ENCODE results near the gene HIC1.

HIC1 gene

DNA sequence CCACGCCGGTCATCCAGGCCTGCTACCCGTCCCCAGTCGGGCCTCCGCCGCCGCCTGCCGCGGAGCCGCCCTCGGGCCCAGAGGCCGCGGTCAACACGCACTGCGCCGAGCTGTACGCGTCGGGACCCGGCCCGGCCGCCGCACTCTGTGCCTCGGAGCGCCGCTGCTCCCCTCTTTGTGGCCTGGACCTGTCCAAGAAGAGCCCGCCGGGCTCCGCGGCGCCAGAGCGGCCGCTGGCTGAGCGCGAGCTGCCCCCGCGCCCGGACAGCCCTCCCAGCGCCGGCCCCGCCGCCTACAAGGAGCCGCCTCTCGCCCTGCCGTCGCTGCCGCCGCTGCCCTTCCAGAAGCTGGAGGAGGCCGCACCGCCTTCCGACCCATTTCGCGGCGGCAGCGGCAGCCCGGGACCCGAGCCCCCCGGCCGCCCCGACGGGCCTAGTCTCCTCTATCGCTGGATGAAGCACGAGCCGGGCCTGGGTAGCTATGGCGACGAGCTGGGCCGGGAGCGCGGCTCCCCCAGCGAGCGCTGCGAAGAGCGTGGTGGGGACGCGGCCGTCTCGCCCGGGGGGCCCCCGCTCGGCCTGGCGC, 2.4 kb downstream of the HIC1 start:
- TF ChIP-seq, protein P1, sequence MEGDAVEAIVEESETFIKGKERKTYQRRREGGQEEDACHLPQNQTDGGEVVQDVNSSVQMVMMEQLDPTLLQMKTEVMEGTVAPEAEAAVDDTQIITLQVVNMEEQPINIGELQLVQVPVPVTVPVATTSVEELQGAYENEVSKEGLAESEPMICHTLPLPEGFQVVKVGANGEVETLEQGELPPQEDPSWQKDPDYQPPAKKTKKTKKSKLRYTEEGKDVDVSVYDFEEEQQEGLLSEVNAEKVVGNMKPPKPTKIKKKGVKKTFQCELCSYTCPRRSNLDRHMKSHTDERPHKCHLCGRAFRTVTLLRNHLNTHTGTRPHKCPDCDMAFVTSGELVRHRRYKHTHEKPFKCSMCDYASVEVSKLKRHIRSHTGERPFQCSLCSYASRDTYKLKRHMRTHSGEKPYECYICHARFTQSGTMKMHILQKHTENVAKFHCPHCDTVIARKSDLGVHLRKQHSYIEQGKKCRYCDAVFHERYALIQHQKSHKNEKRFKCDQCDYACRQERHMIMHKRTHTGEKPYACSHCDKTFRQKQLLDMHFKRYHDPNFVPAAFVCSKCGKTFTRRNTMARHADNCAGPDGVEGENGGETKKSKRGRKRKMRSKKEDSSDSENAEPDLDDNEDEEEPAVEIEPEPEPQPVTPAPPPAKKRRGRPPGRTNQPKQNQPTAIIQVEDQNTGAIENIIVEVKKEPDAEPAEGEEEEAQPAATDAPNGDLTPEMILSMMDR (IDR thresholded peaks at IDR 0.05; ENCODE audit: low read depth, low read length, missing control alignments) = no peak
- H3K4me3 ChIP-seq (ENCODE audit: low read depth, low read length) = peak overlapping the region; percentile 62
- no peak for DNase-seq (ENCODE audit: low read depth)
- in situ Hi-C loops (cut with HindIII; ENCODE audit: low sequenced_read_pairs) = no loop called here

DNA sequence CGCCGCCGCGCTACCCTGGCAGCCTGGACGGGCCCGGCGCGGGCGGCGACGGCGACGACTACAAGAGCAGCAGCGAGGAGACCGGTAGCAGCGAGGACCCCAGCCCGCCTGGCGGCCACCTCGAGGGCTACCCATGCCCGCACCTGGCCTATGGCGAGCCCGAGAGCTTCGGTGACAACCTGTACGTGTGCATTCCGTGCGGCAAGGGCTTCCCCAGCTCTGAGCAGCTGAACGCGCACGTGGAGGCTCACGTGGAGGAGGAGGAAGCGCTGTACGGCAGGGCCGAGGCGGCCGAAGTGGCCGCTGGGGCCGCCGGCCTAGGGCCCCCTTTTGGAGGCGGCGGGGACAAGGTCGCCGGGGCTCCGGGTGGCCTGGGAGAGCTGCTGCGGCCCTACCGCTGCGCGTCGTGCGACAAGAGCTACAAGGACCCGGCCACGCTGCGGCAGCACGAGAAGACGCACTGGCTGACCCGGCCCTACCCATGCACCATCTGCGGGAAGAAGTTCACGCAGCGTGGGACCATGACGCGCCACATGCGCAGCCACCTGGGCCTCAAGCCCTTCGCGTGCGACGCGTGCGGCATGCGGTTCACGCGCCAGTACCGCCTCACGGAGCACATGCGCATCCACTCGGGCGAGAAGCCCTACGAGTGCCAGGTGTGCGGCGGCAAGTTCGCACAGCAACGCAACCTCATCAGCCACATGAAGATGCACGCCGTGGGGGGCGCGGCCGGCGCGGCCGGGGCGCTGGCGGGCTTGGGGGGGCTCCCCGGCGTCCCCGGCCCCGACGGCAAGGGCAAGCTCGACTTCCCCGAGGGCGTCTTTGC, 3.1 kb downstream of the HIC1 start:
- H3K4me3 ChIP-seq (ENCODE audit: low read depth, low read length) = peak overlapping the region; percentile 62
- DNase-seq (ENCODE audit: low read depth) = no peak
- in situ Hi-C loops (cut with HindIII; ENCODE audit: low sequenced_read_pairs) = no loop called here
- TF ChIP-seq, protein P1 (IDR thresholded peaks at IDR 0.05; ENCODE audit: low read depth, low read length, missing control alignments) = no peak

DNA sequence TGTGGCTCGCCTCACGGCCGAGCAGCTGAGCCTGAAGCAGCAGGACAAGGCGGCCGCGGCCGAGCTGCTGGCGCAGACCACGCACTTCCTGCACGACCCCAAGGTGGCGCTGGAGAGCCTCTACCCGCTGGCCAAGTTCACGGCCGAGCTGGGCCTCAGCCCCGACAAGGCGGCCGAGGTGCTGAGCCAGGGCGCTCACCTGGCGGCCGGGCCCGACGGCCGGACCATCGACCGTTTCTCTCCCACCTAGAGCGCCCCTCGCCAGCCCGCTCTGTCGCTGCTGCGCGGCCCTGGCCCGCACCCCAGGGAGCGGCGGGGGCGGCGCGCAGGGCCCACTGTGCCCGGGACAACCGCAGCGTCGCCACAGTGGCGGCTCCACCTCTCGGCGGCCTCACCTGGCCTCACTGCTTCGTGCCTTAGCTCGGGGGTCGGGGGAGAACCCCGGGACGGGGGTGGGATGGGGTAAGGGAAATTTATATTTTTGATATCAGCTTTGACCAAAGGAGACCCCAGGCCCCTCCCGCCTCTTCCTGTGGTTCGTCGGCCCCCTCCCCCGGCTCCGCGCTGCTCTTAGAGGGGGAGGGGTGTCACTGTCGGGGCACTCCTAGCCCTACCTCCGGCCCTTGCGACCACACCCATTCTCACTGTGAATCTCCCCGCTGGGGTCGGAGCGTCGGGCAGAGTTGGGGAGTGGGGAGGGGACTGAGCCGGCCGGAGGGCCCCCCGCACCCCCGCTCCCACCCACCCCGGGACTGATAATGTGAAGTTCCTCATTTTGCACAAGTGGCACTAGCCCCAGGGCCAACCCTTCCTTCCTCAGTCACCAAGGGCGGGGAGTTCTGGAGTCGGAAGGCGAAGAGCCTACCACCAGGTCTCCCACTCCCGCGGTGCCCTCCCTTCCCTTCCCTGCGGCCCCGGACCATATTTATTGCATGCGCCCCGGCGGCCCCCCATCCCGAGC, 4.0 kb downstream of the HIC1 start:
- in situ Hi-C loops (cut with HindIII; ENCODE audit: low sequenced_read_pairs) = no loop called here
- H3K4me3 ChIP-seq (ENCODE audit: low read depth, low read length) = peak overlapping the region; percentile 62
- no peak for DNase-seq (ENCODE audit: low read depth)
- TF ChIP-seq, protein P1 (IDR thresholded peaks at IDR 0.05; ENCODE audit: low read depth, low read length, missing control alignments) = peak; percentile 64

DNA sequence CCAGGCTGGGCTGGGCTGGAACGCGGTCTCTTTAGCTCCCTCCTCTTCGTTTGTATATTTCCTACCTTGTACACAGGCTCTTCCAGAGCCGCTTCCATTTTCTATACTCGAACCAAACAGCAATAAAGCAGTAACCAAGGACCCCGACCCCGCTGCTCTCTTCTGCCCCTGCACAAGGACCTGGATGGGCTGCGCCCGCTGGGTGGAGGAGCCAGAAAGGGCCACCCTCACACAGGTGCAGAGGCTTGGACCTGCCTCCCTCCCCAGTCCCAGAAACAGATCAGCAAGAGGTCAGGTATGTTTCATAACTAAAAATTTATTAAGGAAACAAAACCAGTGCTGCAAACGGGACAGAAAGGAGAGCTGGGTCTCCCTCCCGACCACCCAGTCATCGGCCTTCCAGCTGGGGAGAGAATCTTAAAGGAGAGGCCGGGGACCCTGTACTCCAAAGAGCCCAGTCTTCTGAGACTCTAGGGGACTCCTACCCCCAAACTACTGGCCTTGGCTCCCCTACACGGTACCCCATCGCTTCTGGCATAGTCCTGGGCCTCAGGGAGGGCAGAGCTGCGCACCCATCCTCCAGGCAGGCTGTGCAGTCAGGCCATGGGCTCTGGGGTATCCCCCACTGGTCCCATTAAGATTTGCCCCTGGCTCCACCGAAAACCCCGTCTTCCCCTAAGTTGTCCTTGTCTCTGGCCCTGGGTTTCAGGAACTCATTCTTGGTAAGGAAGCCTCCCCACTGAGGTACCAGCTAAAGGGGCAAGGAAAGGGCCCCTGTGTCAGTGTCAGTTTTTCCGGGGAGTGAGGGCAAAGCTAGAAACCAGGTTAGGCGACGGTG, 4.9 kb downstream of the HIC1 start:
- DNase-seq (ENCODE audit: low read depth) = no peak
- TF ChIP-seq, protein P1 (IDR thresholded peaks at IDR 0.05; ENCODE audit: low read depth, low read length, missing control alignments) = no peak
- in situ Hi-C loops (cut with HindIII; ENCODE audit: low sequenced_read_pairs) = loop anchor here (10.0 kb wide), 1 partner anchor 115 kb away; no protein-coding TSS in a partner anchor
- H3K4me3 ChIP-seq (ENCODE audit: low read depth, low read length) = peak overlapping the region; percentile 62

DNA sequence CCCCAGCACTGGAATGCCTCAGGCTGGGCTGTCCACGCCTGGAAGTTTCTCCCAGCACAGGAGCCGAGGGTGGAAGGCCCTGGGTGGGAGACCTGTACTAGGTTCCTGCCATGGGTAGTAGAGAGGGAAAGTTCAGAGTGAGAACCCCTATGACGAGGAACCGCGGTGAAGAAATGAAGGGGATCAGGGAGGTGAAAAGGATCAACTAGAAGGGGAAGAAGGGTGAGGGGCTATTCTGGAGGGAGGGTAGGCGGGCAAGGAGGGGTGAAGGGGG, 5.4 kb downstream of the HIC1 start:
- TF ChIP-seq, protein P1 (IDR thresholded peaks at IDR 0.05; ENCODE audit: low read depth, low read length, missing control alignments) = no peak
- in situ Hi-C loops (cut with HindIII; ENCODE audit: low sequenced_read_pairs) = loop anchor here (10.0 kb wide), 1 partner anchor 114 kb away; no protein-coding TSS in a partner anchor
- H3K4me3 ChIP-seq (ENCODE audit: low read depth, low read length) = peak overlapping the region; percentile 62

More for the DNA sequence above, 5.4 kb downstream of the HIC1 start:
- no peak for DNase-seq (ENCODE audit: low read depth)
